IMR-90 (cell line): ENCODE results near the gene PAXIP1. TPM values are rescaled to one million over a fixed set of nuclear protein-coding genes. Genes with fewer than 3 reads are reported as not detected.

Source experiments
- ATAC-seq: fragments of 200-7000 bp; cut with Tn5 transposase; 2 replicates; pipeline ENCODE4 v1.9.1; 2020; ENCODE audit warnings: low read depth, mild to moderate bottlenecking, moderate library complexity
- BruUV-seq: library from RNA; stranded (reverse); fragments of 400-500 nt; replicated peaks from 2 replicates; lab custom pipeline; 2021; lab: Mats Ljungman, UMichigan
- CTCF ChIA-PET: fragments of 300-600 bp; formaldehyde crosslinking; extraction: SDS; loops from one replicate; lab custom pipeline; 2021; ENCODE audit warnings: antibody characterized with exemption; lab: Yijun Ruan, JAX
- POLR2A ChIA-PET: fragments of 300-600 bp; sonication (Branson Sonifier 250); formaldehyde crosslinking; loops from one replicate; lab custom pipeline; 2022; ENCODE audit warnings: antibody characterized with exemption; ENCODE audit not compliant: unreplicated experiment; lab: Charles Lee
- DNase-seq: peaks from one replicate; pipeline ENCODE4 v3.0.0; 2013
- H2AFZ ChIP-seq: replicated peaks from 2 replicates; pipeline ENCODE3; 2013; ENCODE audit warnings: low read length, mild to moderate bottlenecking; ENCODE audit not compliant: poor library complexity
- H2AK5ac ChIP-seq: 2 replicates; pipeline ENCODE4 v1.6.1; 2013; ENCODE audit warnings: low read depth, low read length, inconsistent platforms
- H2AK9ac ChIP-seq: replicated peaks from 2 replicates; pipeline ENCODE3; 2013; ENCODE audit warnings: mild to moderate bottlenecking, low read depth, low read length, moderate library complexity; ENCODE audit not compliant: poor library complexity
- H2BK120ac ChIP-seq: 2 replicates; pipeline ENCODE4 v1.6.1; 2013; ENCODE audit warnings: low read depth, low read length, inconsistent platforms
- H2BK15ac ChIP-seq: 3 replicates; pipeline ENCODE4 v1.6.1; 2013; ENCODE audit warnings: low read depth, low read length, inconsistent platforms
- H2BK20ac ChIP-seq: 2 replicates; pipeline ENCODE4 v1.6.1; 2013; ENCODE audit warnings: low read depth, mild to moderate bottlenecking, inconsistent platforms, low read length, moderate library complexity
- H2BK5ac ChIP-seq: 2 replicates; pipeline ENCODE4 v1.6.1; 2013; ENCODE audit warnings: mild to moderate bottlenecking, low read depth, low read length, inconsistent platforms; ENCODE audit not compliant: poor library complexity, severe bottlenecking
- H3K14ac ChIP-seq: replicated peaks from 2 replicates; pipeline ENCODE4 v1.6.1; 2013; ENCODE audit warnings: low read depth, low read length, inconsistent platforms
- H3K18ac ChIP-seq: 2 replicates; pipeline ENCODE4 v1.6.1; 2013; ENCODE audit warnings: low read depth, low read length, control low read depth
- H3K23ac ChIP-seq: 2 replicates; pipeline ENCODE4 v1.6.1; 2013; ENCODE audit warnings: low read depth, low read length, inconsistent platforms
- H3K27ac ChIP-seq: 2 replicates; pipeline ENCODE4 v1.5.1; 2013; ENCODE audit warnings: mild to moderate bottlenecking, control low read depth, low read length; ENCODE audit not compliant: insufficient read depth
- H3K27me3 ChIP-seq: 2 replicates; pipeline ENCODE4 v1.6.1; 2013; ENCODE audit warnings: low read length; ENCODE audit not compliant: control insufficient read depth, insufficient read depth
- H3K36me3 ChIP-seq: 2 replicates; pipeline ENCODE4 v1.6.1; 2013; ENCODE audit warnings: low read length, mixed read lengths; ENCODE audit not compliant: control insufficient read depth, insufficient read depth
- H3K4ac ChIP-seq: 2 replicates; pipeline ENCODE4 v1.6.1; 2013; ENCODE audit warnings: low read depth, low read length, inconsistent platforms
- H3K4me1 ChIP-seq: 2 replicates; pipeline ENCODE4 v1.6.1; 2013; ENCODE audit warnings: low read length, mixed read lengths; ENCODE audit not compliant: control insufficient read depth, insufficient read depth
- H3K4me2 ChIP-seq: 2 replicates; pipeline ENCODE4 v1.6.1; 2013; ENCODE audit warnings: low read depth, mild to moderate bottlenecking, control low read depth, low read length, moderate library complexity
- H3K4me3 ChIP-seq: 2 replicates; pipeline ENCODE4 v1.5.1; 2013; ENCODE audit warnings: low read depth, mild to moderate bottlenecking, control low read depth, low read length, moderate library complexity; ENCODE audit not compliant: insufficient read depth
- H3K56ac ChIP-seq: 2 replicates; pipeline ENCODE4 v1.6.1; 2013; ENCODE audit warnings: low read length, inconsistent platforms; ENCODE audit not compliant: insufficient read depth; ENCODE audit errors: extremely low read depth
- H3K79me1 ChIP-seq, 2 experiments: 2 replicates each; pipeline ENCODE4 v1.6.1; 2013; ENCODE audit warnings: low read length in 2 of 2, inconsistent platforms in 1 of 2, low read depth in 1 of 2
- H3K9ac ChIP-seq: 2 replicates; pipeline ENCODE4 v1.6.1; 2013; ENCODE audit warnings: low read depth, low read length, control low read depth
- H3K9me1 ChIP-seq: 2 replicates; pipeline ENCODE4 v1.6.1; 2013; ENCODE audit warnings: low read length, inconsistent platforms; ENCODE audit not compliant: insufficient read depth
- H3K9me3 ChIP-seq: 2 replicates; pipeline ENCODE4 v1.6.1; 2013; ENCODE audit warnings: low read length; ENCODE audit not compliant: control insufficient read depth, insufficient read depth
- H4K20me1 ChIP-seq: 2 replicates; pipeline ENCODE4 v1.6.1; 2013; ENCODE audit warnings: low read length, inconsistent platforms; ENCODE audit not compliant: insufficient read depth
- H4K5ac ChIP-seq: 2 replicates; pipeline ENCODE4 v1.6.1; 2013; ENCODE audit warnings: mild to moderate bottlenecking, low read depth, low read length, control low read depth
- H4K8ac ChIP-seq, 2 experiments: 2 replicates each; pipeline ENCODE4 v1.6.1; 2013; ENCODE audit warnings: low read depth in 2 of 2, low read length in 2 of 2, control low read depth in 1 of 2, inconsistent platforms in 1 of 2
- H4K91ac ChIP-seq: 2 replicates; pipeline ENCODE4 v1.6.1; 2013; ENCODE audit warnings: low read depth, low read length, inconsistent platforms; ENCODE audit not compliant: insufficient read depth
- RAD21 ChIP-seq: IDR thresholded peaks from 2 replicates; pipeline ENCODE4 v1.6.1; 2012; ENCODE audit warnings: low read length, improper control_type of control experiment
- RFX5 ChIP-seq: IDR thresholded peaks from 2 replicates; pipeline ENCODE4 v1.8.0; 2012; ENCODE audit warnings: low read depth, mild to moderate bottlenecking, low read length, moderate library complexity
- SMC3 ChIP-seq: fragments of 150-350 bp; IDR thresholded peaks from 2 replicates; pipeline ENCODE4 v1.6.1; 2016; ENCODE audit warnings: low read depth, mild to moderate bottlenecking, antibody characterized with exemption, low read length, moderate library complexity
- WGBS, 2 experiments: methylation state at CpG; one replicate each; pipeline versions ENCODE4 v1.1.5 to v1.1.7; 2013; ENCODE audit warnings: missing lambda C conversion rate in 2 of 2; ENCODE audit not compliant: insufficient read length in 1 of 2; ENCODE audit errors: extremely low coverage in 2 of 2; 5-methylcytosine and 5-hydroxymethylcytosine counted together
- dilution Hi-C: fragments of 300-500 bp; cut with HindIII; formaldehyde crosslinking; loops from one replicate; pipeline ENCODE4 v1.14.3; 2018; ENCODE audit warnings: low sequenced_read_pairs; ENCODE audit not compliant: unreplicated experiment
- in situ Hi-C: fragments of 300-500 bp; cut with MboI; formaldehyde crosslinking; loops from 3 replicates; pipeline ENCODE4 v1.14.3; 2019; ENCODE audit warnings: low sequenced_read_pairs, inconsistent platforms, mixed read lengths
- intact Hi-C: fragments of 100-400 bp; cut with micrococcal nuclease; formaldehyde crosslinking; loops from 2 replicates; pipeline ENCODE4 v1.10.0; 2022
- polyA plus RNA-seq, 3 experiments: library from polyadenylated mRNA; depleted of rRNA; stranded (reverse); fragments of >200 nt; gene quantifications; 2 replicates each; pipeline ENCODE4 v1.2.3, GENCODE V29; 2012; ENCODE audit warnings: low replicate concordance in 1 of 3
- total RNA-seq: library from RNA; depleted of rRNA; stranded (reverse); fragments of >200 nt; gene quantifications from 2 replicates; pipeline ENCODE4 v1.2.3, GENCODE V29; 2012
- TF ChIP-seq, protein P1 (sequence below): conservative IDR thresholded peaks from 2 replicates; pipeline ENCODE4 v1.5.1; 2012; ENCODE audit warnings: mild to moderate bottlenecking, low read depth, low read length, improper control_type of control experiment

Gene PAXIP1
- total and polyA plus RNA-seq, 2 of the 4 experiments (the other 2 are of a cell fraction): 7.3 to 8.7 TPM

DNA sequence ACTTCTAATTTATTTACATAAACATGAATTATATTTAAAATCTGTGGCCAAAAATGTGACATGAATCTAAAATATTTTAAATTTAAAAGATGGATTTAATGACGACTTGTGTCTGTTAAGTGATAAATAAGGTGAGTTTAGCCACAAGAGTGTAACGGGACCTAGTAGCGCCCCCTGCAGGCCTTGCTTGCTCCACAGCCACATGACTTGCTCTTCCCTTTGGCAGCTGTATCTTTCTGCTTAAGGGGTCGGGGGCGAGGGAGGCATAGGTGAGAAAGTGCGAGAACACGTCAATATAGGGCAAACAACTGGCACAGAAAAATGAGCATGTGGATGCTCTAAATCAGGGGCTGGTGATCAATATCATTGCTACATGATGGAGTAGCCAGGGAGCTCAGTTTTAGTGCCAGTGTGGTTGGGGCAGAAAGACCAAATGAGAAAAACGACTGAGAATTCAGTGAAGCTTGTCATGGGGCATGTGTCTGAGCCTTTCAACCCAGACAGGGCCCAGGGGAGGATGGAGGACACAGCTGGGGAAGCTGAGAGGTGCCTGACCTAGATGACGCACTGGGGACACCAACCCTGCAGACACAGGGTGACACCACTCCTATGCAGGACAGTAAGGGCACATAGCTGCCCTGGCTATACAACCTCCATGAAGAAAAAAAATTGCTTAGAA is 49.8 kb downstream of the PAXIP1 start:
- no peaks in the 10 kb centered on the region for H3K9me1 ChIP-seq
- peak; percentile 29 for DNase-seq
- in situ Hi-C loops: no loop called here

More for the DNA sequence above, 49.8 kb downstream of the PAXIP1 start:
- Histone ChIP-seq H4K5ac (no peak overlapping the region), H3K56ac (no peak overlapping the region), H2BK5ac (no peak overlapping the region), H3K27me3 (no peaks in the 10 kb centered on the region), H3K27ac (no peak overlapping the region), H4K20me1 (no peaks in the 10 kb centered on the region), H2BK120ac (no peak overlapping the region), H3K9ac (no peak overlapping the region), H3K9me3 (no peaks in the 10 kb centered on the region), H3K36me3 (peaks cover 25% of the 10 kb centered on the region), H2BK15ac (no peak overlapping the region), H4K91ac (no peak overlapping the region), H3K4ac (no peak overlapping the region), H3K4me1 (no peaks in the 10 kb centered on the region), H3K14ac (no peak overlapping the region), H2AK9ac (no peak overlapping the region), H4K8ac (no peak overlapping the region), H3K18ac (no peak overlapping the region), H3K23ac (no peak overlapping the region), H3K4me2 (no peak overlapping the region), H3K79me1 (no peaks in the 10 kb centered on the region), H2AK5ac (no peak overlapping the region), H2BK20ac (no peak overlapping the region), H3K4me3 (no peak overlapping the region), H2AFZ (no peak overlapping the region)
- no TSS peak for BruUV-seq
- CTCF ChIA-PET: interaction anchor here (0.6 to 1.8 kb wide), 9 partner anchors 11 to 61 kb away, joined by 3 to 15 read pairs (median 4); no protein-coding TSS in a partner anchor
- intact Hi-C loops: loop anchor here (1.0 kb wide), 1 partner anchor 26 kb away; no protein-coding TSS in a partner anchor
- TF ChIP-seq RAD21 (peak; percentile 22; the same call in 1 of the 2 replicates), SMC3 (peak; percentile 50), RFX5 (no peak)
- TF ChIP-seq, protein P1, sequence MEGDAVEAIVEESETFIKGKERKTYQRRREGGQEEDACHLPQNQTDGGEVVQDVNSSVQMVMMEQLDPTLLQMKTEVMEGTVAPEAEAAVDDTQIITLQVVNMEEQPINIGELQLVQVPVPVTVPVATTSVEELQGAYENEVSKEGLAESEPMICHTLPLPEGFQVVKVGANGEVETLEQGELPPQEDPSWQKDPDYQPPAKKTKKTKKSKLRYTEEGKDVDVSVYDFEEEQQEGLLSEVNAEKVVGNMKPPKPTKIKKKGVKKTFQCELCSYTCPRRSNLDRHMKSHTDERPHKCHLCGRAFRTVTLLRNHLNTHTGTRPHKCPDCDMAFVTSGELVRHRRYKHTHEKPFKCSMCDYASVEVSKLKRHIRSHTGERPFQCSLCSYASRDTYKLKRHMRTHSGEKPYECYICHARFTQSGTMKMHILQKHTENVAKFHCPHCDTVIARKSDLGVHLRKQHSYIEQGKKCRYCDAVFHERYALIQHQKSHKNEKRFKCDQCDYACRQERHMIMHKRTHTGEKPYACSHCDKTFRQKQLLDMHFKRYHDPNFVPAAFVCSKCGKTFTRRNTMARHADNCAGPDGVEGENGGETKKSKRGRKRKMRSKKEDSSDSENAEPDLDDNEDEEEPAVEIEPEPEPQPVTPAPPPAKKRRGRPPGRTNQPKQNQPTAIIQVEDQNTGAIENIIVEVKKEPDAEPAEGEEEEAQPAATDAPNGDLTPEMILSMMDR: peak; percentile 51
- ATAC-seq: peak; percentile 53; the same call in 1 of the 2 replicates
- POLR2A ChIA-PET: no interaction called here
- dilution Hi-C loops: no loop called here
- 67% methylated on average over 6 of the region's 9 CpGs; no CpG with 5 or more reads in 1 of the 2 experiments for WGBS, 2 experiments
